Upper lobe of right lung (tissue), 1 donor: ENCODE results near the gene LY6G6F. TPM values are rescaled to one million over a fixed set of nuclear protein-coding genes. Genes with fewer than 3 reads are reported as not detected.

Experiments
- ATAC-seq: fragments of 200-7000 bp; cut with Tn5 transposase; one replicate; pipeline ENCODE4 v1.9.1; 2020; ENCODE audit warnings: mild to moderate bottlenecking, moderate library complexity
- DNase-seq: peaks from one replicate; pipeline ENCODE4 v3.0.0-alpha.2; 2020
- H3K27ac ChIP-seq: fragments of 200-600 bp; one replicate; pipeline ENCODE4 v1.8.0; 2022
- H3K27me3 ChIP-seq: fragments of 200-600 bp; one replicate; pipeline ENCODE4 v1.8.0; 2022; ENCODE audit warnings: mild to moderate bottlenecking
- H3K36me3 ChIP-seq: fragments of 200-600 bp; one replicate; pipeline ENCODE4 v1.8.0; 2022
- H3K4me1 ChIP-seq: fragments of 200-600 bp; one replicate; pipeline ENCODE4 v1.8.0; 2022
- H3K4me3 ChIP-seq: fragments of 200-600 bp; one replicate; pipeline ENCODE4 v1.8.0; 2022; ENCODE audit warnings: mild to moderate bottlenecking
- H3K9me3 ChIP-seq: fragments of 200-600 bp; one replicate; pipeline ENCODE4 v1.8.0; 2022
- intact Hi-C: fragments of 100-400 bp; cut with DNase I; formaldehyde crosslinking; loops from one replicate; pipeline ENCODE4 v1.11.0; 2022
- total RNA-seq: library from RNA; stranded (reverse); fragmentation: NEBNext Ultra II Directional; extraction: Animal tissue kit (Norgen Biotek cat#: 25700); gene quantifications from one replicate; pipeline ENCODE4 v1.2.1, GENCODE V29; 2021
- TF ChIP-seq, protein P1 (sequence below): fragments of 200-600 bp; IDR thresholded peaks from one replicate; pipeline ENCODE4 v1.8.0; 2022; ENCODE audit warnings: antibody characterized with exemption
- donor health status: DM: no; HTN: yes; CAD: no; lungs with severe emphysema.

The LY6G6F gene
- total RNA-seq, 1 donor from 2014 or later = not detected

- peak; percentile 89 for ATAC-seq
- Histone ChIP-seq H3K4me1 (peaks cover 46% of the 10 kb centered on the region), H3K27me3 (no peaks in the 10 kb centered on the region), H3K36me3 (peaks cover 40% of the 10 kb centered on the region), H3K4me3 (peak within 1 kb of the TSS; percentile 80), H3K27ac (peak within 1 kb of the TSS; percentile 82), H3K9me3 (no peaks in the 10 kb centered on the region)
- TF ChIP-seq, protein P1, sequence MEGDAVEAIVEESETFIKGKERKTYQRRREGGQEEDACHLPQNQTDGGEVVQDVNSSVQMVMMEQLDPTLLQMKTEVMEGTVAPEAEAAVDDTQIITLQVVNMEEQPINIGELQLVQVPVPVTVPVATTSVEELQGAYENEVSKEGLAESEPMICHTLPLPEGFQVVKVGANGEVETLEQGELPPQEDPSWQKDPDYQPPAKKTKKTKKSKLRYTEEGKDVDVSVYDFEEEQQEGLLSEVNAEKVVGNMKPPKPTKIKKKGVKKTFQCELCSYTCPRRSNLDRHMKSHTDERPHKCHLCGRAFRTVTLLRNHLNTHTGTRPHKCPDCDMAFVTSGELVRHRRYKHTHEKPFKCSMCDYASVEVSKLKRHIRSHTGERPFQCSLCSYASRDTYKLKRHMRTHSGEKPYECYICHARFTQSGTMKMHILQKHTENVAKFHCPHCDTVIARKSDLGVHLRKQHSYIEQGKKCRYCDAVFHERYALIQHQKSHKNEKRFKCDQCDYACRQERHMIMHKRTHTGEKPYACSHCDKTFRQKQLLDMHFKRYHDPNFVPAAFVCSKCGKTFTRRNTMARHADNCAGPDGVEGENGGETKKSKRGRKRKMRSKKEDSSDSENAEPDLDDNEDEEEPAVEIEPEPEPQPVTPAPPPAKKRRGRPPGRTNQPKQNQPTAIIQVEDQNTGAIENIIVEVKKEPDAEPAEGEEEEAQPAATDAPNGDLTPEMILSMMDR = no peak
- peak; percentile 95 for DNase-seq
- intact Hi-C loops = no loop called here
These were observed 46.0 kb upstream of the LY6G6F start, which contains the start of gene C6orf47 for GRCh38 chr6:31660381-31661261. TSS of gene C6orf47 (minus strand) at chr6:31660778. CDS start at chr6:31659947, 831 bp downstream.

GRCh38 chr6:31661262-31662123 is 45.2 kb upstream of the LY6G6F start:
- Histone ChIP-seq H3K36me3 (peaks cover 31% of the 10 kb centered on the region), H3K4me1 (peaks cover 48% of the 10 kb centered on the region), H3K27me3 (no peaks in the 10 kb centered on the region), H3K4me3 (peak overlapping the region; percentile 80), H3K27ac (peak overlapping the region; percentile 82), H3K9me3 (no peaks in the 10 kb centered on the region)
- DNase-seq = no peak
- ATAC-seq = no peak
- TF ChIP-seq, protein P1 = no peak
- intact Hi-C loops = no loop called here

DNA sequence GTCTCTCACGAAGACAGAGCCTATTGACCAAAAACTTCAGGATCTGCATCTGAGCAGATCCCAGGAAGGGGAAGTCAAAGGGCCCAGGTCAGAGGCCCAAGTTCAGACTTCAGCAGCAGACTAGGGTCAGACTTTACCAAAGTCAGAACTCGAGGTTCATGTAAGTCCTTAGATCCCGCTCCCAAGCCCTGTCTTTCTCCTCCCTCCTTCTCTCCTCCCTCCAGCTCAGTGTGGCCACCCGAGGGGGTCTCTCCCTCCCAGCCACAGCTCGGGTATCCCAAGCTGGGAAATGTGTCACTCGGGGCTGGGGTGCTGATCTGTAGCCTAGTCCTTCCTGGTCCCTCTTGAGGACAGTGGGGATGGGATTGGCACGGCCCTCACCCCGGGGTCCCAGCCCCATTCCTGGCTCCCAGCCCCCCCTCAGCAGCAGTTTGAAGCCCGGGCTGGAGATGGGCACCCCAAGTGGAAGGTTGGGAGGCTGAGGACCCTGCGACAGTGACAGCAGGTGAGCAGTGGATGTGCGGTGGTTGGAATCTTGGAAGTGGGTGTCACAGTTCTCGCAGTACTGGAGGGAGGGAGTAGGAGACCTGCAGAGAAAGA is 44.4 kb upstream of the LY6G6F start:
- intact Hi-C loops = no loop called here
- Histone ChIP-seq H3K27ac (no peak overlapping the region), H3K27me3 (no peaks in the 10 kb centered on the region), H3K4me3 (no peak overlapping the region), H3K9me3 (no peaks in the 10 kb centered on the region), H3K36me3 (peaks cover 30% of the 10 kb centered on the region), H3K4me1 (peaks cover 54% of the 10 kb centered on the region)
- DNase-seq (no peak), ATAC-seq (no peak)
- TF ChIP-seq, protein P1 = no peak

- ATAC-seq (no peak), DNase-seq (no peak)
- Histone ChIP-seq H3K36me3 (peaks cover 32% of the 10 kb centered on the region), H3K4me3 (peak overlapping the region; percentile 63), H3K4me1 (peaks cover 47% of the 10 kb centered on the region), H3K27me3 (no peaks in the 10 kb centered on the region), H3K27ac (peak overlapping the region; percentile 93), H3K9me3 (no peaks in the 10 kb centered on the region)
- intact Hi-C loops = no loop called here
- TF ChIP-seq, protein P1 = no peak
These were observed 43.3 kb upstream of the LY6G6F start for GRCh38 chr6:31663126-31663960.
